HS-5 (cell line): ENCODE results near the gene DUOXA1.

Experiments used
- DNase-seq: peaks from one replicate; pipeline ENCODE4 v3.0.0-alpha.2; 2012; ENCODE audit warnings: low read depth

DUOXA1 gene

GRCh38 chr15:45129651-45130129 lies at the start of gene DUOXA1, which contains the start of gene DUOX1:
Gene DUOXA1, minus strand, starts transcription at chr15:45129879. Its CDS starts 6,865 bp downstream, at chr15:45123014.
Gene DUOX1, plus strand, starts transcription at chr15:45129994. Its CDS starts 1,973 bp downstream, at chr15:45131967.
- no peak for DNase-seq

- no peak for DNase-seq
Observed at GRCh38 chr15:45177285-45177684, 47.6 kb upstream of the DUOXA1 start.

GRCh38 chr15:45174577-45174976 lies 44.9 kb upstream of the DUOXA1 start:
- no peak for DNase-seq

- DNase-seq = no peak
Observed at GRCh38 chr15:45174069-45174468, 44.4 kb upstream of the DUOXA1 start.

DNA sequence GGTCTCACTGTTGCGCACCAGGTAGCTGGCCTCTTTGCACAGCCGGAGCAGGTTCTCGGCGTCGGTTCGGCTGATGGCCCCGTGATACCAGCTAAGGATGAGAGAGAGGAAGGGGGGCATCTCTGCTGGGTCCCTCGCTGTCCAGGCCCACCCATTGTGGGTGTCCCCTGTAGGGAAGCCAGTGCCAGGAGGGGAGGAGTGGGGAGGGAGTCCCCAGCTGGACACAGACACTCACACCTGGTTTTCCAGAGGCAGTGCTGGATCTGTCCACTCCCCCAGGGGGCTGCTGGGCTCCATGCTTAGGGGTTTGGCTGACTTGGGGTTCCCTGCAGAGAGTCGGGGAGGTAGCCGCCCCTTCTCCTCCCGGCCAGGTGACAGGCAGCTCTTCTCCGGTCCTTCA lies 42.2 kb upstream of the DUOXA1 start:
- DNase-seq = no peak

DNA sequence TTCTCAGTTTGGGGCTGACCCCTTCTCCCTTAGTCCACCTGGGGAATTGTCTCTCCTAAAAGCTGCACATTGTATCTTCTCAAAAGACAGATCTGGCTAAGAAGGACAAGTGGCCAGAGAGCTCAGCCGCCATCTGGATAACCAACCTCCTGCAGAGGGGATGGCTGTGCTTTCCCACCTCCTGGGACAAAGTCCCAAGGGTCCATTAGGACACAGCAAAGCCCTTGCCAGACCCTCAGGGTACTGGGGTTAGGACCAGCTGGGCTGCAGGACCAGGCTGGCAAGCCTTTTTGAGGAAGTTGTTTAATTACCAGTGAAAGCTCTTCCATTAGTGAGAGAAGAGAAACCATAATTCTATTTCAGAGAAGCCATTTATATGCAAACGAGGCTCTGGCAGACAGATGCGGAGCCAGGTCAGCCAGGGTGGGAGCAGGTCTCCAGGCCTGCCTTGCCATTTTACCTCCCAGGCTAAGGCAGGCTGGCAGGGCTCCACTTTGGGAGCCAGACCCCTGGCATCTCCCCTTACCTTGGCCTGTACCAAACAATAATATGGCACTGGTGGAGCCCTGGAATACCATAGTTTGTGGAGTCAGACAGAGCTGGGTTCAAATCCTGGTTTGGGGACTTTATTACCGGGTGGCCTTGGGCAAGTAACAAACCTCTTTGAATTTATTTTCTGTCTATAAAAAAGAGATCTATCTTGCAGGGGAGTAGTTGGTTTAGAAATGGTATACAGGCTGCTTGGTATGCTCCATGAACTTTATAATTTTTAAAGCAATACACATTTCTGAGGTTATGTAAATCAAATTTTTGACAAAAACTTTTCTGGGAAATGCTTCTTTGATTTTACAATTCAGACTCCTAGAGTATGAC lies 40.2 kb upstream of the DUOXA1 start:
- no peak for DNase-seq

- no peak for DNase-seq
Observed at GRCh38 chr15:45168751-45169551, 39.3 kb upstream of the DUOXA1 start.

GRCh38 chr15:45168286-45168685 lies 38.6 kb upstream of the DUOXA1 start:
- DNase-seq = no peak

DNA sequence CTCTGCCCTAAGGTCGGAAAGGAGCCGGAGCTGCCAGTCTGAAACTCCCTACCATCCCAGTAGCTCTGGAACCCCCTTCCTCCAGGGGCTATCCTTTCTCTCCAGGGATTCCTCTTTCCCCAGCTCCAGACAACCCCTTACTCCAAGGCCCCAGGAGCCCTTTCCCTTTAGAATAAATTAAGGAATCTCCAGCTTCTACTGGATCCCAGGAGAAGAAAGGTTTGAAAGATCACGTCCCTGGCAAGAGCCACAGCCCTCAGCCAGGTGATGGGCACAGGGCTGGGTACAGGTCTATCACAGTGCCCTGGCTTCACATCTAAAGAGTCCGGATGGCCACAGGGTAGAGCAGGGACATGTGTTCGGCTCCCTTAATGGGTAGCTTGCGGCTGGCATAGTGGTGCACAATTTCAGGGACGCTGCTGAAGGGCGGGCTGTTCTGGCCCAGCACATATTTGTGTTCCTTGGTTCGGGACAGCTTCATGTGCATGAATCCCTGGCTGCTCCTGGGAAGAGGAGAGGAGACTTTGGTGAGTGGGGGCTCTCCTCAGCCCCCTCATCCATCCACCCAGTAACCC lies 38.0 kb upstream of the DUOXA1 start:
- DNase-seq = no peak

DNA sequence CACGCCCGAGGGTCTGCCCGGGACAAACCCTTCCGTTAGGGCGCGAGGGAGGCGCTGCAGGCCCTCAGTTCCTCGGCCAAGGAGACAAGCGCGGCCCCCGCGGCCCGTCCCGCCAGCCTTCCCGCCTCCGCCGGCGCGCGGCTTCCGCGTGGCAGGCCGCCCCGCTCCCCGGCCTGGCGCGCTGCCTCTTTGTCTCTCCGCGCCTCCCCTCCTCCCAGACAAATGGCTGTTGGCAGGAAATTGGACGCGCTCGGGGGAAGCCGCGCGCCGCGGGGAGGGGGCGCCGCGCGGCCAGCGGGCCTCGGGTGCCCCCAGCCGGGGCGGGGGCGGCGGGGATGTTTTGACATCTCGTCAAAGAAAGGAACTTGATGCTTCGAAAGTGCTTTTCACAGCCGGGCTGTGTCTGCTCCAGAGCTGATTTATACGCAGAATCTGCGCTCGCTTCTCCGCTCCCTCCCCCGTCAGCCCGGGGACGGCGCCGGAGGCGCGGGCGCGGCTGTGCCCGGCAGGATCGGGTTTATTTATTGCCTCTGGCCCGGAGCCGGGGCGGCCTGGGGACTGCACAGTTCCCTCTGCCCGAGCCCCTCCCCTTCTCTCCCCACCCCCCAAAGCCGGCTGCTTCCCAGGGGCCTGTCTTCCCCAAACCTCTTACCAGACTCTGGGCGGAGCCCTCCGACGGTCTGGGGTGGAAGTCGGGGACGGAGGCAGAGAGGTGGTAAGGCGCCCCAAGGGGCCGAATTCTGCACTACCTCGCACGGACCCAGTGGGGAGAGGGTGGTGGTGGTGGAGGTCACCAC lies 37.4 kb upstream of the DUOXA1 start:
- DNase-seq = peak; percentile 54

DNA sequence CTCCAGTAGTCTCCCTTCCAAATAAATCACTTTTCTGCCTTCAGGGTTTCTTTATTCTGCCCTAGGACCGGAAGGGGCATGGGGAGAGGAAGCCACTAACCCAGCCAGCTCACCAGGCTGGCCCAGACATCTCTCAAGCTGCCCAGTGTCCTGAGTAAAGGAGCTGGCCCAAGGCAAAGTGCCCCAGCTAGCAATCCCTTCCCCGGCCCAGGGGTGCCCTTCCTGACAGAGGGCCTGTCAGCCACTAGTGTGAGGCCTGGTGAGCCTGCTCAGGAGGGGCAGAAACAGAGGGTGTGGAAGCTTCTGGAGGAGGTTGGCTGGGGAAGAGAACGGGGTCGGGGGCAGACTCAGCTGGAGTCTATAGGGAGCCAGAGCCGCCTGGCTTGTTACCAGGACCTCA lies 35.9 kb upstream of the DUOXA1 start:
- no peak for DNase-seq

GRCh38 chr15:45164914-45165313 lies 35.2 kb upstream of the DUOXA1 start:
- DNase-seq = no peak

- no peak for DNase-seq
Observed at GRCh38 chr15:45163508-45163856, 33.8 kb upstream of the DUOXA1 start.

GRCh38 chr15:45162771-45163507 lies 33.3 kb upstream of the DUOXA1 start:
- peak; percentile 67 for DNase-seq

DNA sequence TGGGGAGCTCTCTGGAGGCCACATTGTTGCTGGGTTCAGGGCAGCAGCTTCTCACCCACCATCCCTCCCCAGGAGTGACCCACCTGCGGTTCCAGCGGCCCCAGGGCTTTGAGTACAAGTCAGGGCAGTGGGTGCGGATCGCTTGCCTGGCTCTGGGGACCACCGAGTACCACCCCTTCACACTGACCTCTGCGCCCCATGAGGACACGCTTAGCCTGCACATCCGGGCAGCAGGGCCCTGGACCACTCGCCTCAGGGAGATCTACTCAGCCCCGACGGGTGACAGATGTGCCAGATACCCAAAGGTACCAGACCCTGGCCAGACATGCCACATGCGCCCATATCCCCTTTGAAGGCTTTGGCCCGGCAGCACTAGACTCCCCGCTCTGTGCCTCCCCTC lies 32.0 kb upstream of the DUOXA1 start:
- no peak for DNase-seq

GRCh38 chr15:45157974-45158373 lies 28.3 kb upstream of the DUOXA1 start:
- peak; percentile 60 for DNase-seq

DNA sequence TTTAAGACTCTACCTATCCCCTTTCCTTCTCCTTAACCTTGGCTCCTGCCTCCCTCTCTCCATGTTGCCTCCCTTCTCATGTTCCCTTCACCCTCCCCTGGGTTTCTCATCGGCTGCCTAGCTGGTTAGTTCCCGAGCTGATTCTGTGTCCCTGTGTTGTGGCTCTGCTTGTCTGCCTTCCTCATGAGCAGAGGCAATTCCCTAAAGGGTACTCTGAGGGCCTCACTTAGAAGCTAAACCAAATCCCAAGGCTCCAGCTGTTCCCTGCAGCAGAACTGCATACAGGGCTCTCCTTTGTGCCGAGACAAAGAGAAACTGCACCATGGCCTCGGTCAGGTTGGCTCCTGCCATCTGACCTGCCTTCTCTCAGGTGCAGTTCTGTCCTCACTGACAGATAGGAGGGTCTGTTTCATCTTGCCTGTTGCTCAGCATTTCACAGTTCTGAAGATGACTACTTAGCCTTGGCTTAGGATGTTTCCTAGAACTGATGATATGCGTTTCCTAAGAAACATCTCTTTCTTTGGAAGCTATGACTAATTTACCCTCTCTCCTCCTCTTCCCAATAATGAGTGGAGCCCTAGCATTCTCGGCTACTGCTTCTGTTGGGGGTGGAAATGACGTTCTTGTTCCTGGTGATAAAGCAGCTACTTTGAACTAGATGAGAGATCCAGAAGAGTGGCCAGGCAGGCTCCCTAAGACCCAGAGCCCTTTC lies 27.2 kb upstream of the DUOXA1 start:
- DNase-seq = peak; percentile 50

DNA sequence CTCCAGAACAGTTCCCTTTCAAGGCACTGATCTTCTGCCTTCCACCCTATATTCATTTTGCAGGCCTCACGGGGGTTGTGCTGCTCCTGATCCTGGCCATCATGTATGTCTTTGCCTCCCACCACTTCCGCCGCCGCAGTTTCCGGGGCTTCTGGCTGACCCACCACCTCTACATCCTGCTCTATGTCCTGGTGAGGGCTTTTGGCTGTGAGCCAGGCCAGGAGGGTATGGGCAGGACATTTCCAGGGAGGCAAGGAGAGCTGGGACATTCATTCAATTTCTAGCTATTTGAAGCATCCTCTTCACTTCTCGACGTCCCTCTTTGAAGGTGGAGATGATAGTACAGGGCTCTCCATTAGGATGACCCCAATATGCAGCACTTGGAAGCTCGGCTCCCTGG lies 26.1 kb upstream of the DUOXA1 start:
- no peak for DNase-seq

DNA sequence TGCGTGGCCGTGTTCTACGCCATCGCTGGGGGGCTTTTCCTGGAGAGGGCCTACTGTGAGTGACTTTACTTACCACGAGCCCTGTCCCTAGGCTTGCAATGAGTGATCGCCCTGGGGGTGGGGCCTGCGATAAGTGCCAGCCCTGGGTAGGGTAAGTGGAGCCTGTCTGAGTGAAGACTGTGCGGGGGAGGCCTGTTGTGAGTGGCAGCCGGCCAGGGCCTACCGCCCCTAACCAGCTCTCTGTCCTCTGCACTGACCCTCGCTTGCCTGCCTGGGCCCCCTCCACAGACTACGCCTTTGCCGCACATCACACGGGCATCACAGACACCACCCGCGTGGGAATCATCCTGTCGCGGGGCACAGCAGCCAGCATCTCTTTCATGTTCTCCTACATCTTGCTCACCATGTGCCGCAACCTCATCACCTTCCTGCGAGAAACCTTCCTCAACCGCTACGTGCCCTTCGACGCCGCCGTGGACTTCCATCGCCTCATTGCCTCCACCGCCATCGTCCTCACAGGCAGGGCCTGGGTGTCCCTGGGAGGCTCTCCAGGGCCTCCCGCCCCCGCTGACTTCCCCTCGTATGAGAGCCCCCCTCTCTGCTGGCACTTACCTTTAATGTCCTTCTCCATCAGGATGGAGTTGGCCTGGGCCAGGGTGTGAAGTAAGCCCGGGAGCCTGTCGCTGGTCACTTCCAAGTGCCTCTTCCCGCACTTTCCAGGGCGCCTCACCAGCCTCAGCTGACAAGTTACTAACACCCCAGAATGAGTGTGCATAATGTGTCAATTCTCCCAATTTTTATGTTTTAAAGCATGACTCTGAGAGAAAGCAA lies 22.5 kb upstream of the DUOXA1 start:
- DNase-seq = no peak

DNA sequence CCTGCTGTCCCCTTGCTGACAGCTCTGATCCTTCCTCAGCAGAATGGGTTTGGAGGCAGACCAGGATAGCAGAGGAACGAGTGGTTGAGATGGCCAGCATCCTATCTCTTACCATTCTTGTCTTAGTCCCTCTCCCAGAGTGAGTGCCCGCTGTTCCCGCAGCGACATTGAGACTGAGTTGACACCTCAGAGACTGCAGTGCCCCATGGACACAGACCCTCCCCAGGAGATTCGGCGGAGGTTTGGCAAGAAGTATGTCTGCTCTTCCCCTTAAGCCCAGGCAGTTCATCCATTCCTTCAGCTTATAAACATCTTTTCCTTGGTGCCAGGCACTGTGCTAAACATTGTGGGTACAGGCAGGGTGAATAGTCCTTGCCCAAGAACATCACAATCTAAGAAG lies 21.3 kb upstream of the DUOXA1 start:
- DNase-seq = no peak
